GM13977 (cell line): ENCODE results near the gene DGCR6.
"Not testable (repeated sequence)": the region's sequence is repeated elsewhere in the genome, so short reads cannot be mapped to it uniquely, and the experiment has no call there.

Experiments
- DNase-seq: peaks from one replicate; pipeline ENCODE4 v3.0.0; 2012; ENCODE audit warnings: low spot score
- CTCF ChIP-seq: IDR thresholded peaks from 2 replicates; pipeline ENCODE4 v1.5.1; 2012; ENCODE audit warnings: mild to moderate bottlenecking, control low read depth; ENCODE audit not compliant: insufficient read depth; ENCODE audit errors: extremely low read depth, missing control alignments
- in situ Hi-C: fragments of 300-500 bp; cut with MboI; formaldehyde crosslinking; loops from one replicate; pipeline ENCODE4 v1.12.0; 2022; ENCODE audit warnings: low sequenced_read_pairs, low pct_unique_long_range_greater_than_20kb, mixed read lengths, inconsistent platforms; ENCODE audit not compliant: unreplicated experiment

Gene DGCR6

GRCh38 chr22:18950141-18950540 lies 44.0 kb downstream of the DGCR6 start:
- in situ Hi-C loops = no loop called here
- TF ChIP-seq CTCF = no peak
- DNase-seq = no peak

GRCh38 chr22:18952022-18952421 lies 45.9 kb downstream of the DGCR6 start:
- in situ Hi-C loops = no loop called here
- no peak for TF ChIP-seq CTCF
- DNase-seq = no peak

- in situ Hi-C loops, DNase-seq: not testable (repeated sequence)
Measured at GRCh38 chr22:18953128-18953527, 47.0 kb downstream of the DGCR6 start.

- in situ Hi-C loops = not testable (repeated sequence)
- peak; percentile 86 for TF ChIP-seq CTCF
- DNase-seq = peak; percentile 85
Measured at GRCh38 chr22:18954303-18954989, 48.3 kb downstream of the DGCR6 start.

- in situ Hi-C loops = no loop called here
- DNase-seq = no peak
- no peak for TF ChIP-seq CTCF
Measured at GRCh38 chr22:18954990-18955571, 49.0 kb downstream of the DGCR6 start.

- TF ChIP-seq CTCF = no peak
- DNase-seq = no peak
- in situ Hi-C loops = no loop called here
Measured at GRCh38 chr22:18955696-18956095, 49.6 kb downstream of the DGCR6 start.

GRCh38 chr22:18956121-18956895 lies 50.2 kb downstream of the DGCR6 start:
- DNase-seq, in situ Hi-C loops: not testable (repeated sequence)

GRCh38 chr22:18956956-18957355 lies 50.8 kb downstream of the DGCR6 start:
- DNase-seq, in situ Hi-C loops: not testable (repeated sequence)

- in situ Hi-C loops, DNase-seq: not testable (repeated sequence)
Measured at GRCh38 chr22:18957621-18958320, 51.7 kb downstream of the DGCR6 start.

- in situ Hi-C loops, DNase-seq: not testable (repeated sequence)
Measured at GRCh38 chr22:18958321-18958705, 52.2 kb downstream of the DGCR6 start.

- in situ Hi-C loops, DNase-seq: not testable (repeated sequence)
Measured at GRCh38 chr22:18958738-18959137, 52.6 kb downstream of the DGCR6 start.
